GM06990 (cell line): ENCODE results near the gene LILRB2.
A peak's percentile ranks its signal among the peaks of the same experiment; 100 is the strongest.
"Not testable (repeated sequence)": the region's sequence is repeated elsewhere in the genome, so short reads cannot be mapped to it uniquely, and the experiment has no call there.

ENCODE experiments used
- DNase-seq: peaks from one replicate; pipeline ENCODE4 v3.0.0-alpha.2; 2011; ENCODE audit not compliant: insufficient read length; ENCODE audit errors: extremely low read depth
- H3K27me3 ChIP-seq: replicated peaks from 2 replicates; pipeline ENCODE4 v1.6.0; 2011; ENCODE audit warnings: low read length; ENCODE audit not compliant: control insufficient read depth, insufficient read depth
- H3K36me3 ChIP-seq: 2 replicates; pipeline ENCODE4 v1.5.1; 2011; ENCODE audit warnings: low read length; ENCODE audit not compliant: control insufficient read depth, insufficient read depth
- H3K4me3 ChIP-seq: replicated peaks from 2 replicates; pipeline ENCODE4 v1.5.1; 2011; ENCODE audit warnings: low read depth, mild to moderate bottlenecking, control low read depth, low read length
- TF ChIP-seq, protein P1 (sequence below): IDR thresholded peaks from 2 replicates; pipeline ENCODE4 v1.5.1; 2011; ENCODE audit warnings: low read length, control low read depth, mild to moderate bottlenecking, inconsistent platforms; ENCODE audit not compliant: insufficient read depth, poor library complexity, severe bottlenecking

The LILRB2 gene

DNA sequence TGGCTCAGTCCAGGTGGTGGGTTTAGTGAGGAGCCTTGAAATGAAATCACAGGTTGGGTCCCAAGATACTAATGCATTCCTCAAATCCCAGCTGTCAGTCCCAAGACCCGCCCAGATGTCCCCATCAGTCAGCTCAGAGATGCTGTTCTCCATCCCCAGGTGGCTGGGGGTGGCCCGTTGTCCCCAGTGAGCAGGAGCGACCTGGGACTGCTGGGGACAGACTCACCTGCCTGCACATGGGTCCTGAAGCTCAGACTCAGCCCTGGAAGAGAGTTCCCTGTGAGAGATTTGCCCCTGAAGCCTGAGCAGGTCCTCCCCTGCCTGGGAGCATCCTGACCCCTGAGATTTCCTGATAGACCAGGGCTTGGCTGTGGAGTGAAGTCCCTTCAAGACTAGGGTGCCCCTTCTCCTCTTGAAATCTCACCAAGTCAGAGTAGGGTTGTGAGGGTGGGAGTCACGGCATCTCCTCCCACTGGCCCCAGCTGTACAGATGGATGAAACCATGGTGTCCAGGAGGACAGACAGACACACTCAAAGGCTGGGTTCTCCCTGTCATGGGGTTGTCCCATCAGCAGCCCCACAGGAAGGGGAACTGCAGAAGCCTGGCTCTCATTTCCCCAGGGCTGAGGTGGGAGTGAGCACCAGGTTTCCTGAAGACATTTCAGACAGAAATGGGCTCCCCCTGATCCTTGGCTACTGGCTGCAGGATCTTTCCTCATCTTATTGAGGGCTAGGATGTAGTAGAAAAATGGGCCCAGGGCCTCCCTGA, 17.6 kb upstream of the LILRB2 start:
- Histone ChIP-seq H3K27me3 (no peaks in the 10 kb centered on the region; the same call in none of the 2 replicates), H3K36me3 (no peaks in the 10 kb centered on the region), H3K4me3 (no peak overlapping the region)
- no peak for DNase-seq
- TF ChIP-seq, protein P1, sequence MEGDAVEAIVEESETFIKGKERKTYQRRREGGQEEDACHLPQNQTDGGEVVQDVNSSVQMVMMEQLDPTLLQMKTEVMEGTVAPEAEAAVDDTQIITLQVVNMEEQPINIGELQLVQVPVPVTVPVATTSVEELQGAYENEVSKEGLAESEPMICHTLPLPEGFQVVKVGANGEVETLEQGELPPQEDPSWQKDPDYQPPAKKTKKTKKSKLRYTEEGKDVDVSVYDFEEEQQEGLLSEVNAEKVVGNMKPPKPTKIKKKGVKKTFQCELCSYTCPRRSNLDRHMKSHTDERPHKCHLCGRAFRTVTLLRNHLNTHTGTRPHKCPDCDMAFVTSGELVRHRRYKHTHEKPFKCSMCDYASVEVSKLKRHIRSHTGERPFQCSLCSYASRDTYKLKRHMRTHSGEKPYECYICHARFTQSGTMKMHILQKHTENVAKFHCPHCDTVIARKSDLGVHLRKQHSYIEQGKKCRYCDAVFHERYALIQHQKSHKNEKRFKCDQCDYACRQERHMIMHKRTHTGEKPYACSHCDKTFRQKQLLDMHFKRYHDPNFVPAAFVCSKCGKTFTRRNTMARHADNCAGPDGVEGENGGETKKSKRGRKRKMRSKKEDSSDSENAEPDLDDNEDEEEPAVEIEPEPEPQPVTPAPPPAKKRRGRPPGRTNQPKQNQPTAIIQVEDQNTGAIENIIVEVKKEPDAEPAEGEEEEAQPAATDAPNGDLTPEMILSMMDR = no peak

DNA sequence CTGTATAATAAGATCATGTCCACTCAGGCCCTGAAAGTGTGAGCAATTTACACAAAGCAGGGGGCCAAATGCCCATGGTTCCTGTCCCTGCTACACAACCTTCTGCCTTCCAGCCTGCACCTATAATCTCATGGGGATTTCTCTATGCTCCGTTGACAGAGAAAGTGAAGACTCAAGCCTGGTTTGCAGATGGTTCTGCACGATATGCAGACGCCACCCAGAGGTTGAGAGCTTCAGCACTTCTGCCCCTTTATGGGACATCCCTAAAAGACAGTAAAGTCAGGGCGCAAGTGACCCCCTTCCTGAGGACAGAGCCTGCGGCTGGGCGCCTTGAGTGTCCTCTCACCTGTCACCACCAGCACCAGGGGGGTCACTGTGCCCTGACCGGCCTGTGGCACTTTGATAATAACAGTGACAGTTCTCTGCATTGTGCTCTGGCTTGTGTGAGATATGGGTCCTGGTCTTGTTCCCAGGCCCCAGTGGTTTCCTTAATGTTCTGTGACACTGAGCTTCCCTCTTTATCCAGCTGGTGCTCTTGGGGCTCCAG, 16.9 kb upstream of the LILRB2 start:
- no peaks in the 10 kb centered on the region for H3K36me3 ChIP-seq
- no peak for DNase-seq
- no peak overlapping the region for H3K4me3 ChIP-seq
- H3K27me3 ChIP-seq = no peaks in the 10 kb centered on the region; the same call in none of the 2 replicates
- TF ChIP-seq, protein P1 = peak; percentile 58

DNA sequence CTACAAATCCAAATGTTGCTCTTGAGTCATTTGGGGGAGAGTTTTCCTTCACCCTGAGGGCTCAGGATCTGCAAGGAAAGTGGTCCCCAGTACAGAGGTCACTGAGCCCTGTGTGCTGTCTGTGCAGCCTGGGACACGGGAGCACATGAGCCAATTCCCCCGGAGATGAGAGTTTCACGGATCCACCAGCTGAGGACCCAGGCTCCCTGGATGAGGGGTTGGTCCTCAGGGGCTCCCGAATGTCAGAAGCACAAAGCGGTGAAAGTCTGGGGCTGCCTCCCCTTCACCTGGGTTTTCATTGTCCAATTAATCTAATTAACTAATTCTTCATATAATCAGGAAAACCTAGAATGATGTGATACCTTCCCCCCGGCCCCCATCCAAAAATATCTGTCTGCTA, 13.6 kb upstream of the LILRB2 start:
- no peak overlapping the region for H3K4me3 ChIP-seq
- no peaks in the 10 kb centered on the region for H3K36me3 ChIP-seq
- DNase-seq = no peak
- no peaks in the 10 kb centered on the region; the same call in none of the 2 replicates for H3K27me3 ChIP-seq
- TF ChIP-seq, protein P1 = no peak

DNA sequence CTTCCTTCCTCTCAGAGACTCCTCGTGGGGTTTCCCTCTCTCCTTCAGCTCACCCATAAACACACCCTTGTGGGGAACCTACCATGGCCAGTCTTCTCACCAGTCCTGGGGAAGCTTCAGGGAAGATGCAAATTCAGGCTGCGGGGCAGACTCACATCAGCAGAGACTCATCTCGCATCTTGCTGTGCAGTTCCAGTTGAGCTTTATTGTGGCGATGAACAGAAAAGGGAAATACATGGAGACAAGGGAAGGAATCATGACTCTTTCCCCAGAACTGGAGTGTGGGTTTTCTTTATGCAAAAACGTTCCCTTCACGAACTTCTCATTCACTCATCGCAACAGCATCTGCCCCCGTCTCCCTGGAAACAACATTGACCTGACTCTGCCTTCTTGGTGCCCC, 8.2 kb upstream of the LILRB2 start:
- H3K27me3 ChIP-seq, DNase-seq, H3K4me3 ChIP-seq, H3K36me3 ChIP-seq: not testable (repeated sequence)

DNA sequence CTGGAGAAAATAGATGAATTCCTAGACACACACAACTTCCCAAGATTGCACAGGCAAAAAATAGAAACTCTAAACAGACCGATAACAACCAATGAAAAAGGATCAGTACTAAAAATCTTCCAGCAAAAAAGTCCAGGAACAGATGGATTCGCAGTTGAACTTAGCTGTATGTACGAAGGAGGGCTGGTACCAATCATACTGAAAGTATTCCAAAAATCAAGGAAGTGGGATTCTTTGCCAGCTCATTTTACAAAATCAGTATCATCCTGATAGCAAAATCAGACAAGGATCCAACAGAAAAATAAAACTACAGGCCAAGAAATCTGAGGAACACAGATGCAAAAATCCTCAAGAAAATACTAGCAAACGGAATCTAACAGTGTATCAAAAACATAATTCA, 6.5 kb upstream of the LILRB2 start:
- no peak for DNase-seq
- H3K4me3 ChIP-seq = no peak overlapping the region
- TF ChIP-seq, protein P1 = no peak
- no peaks in the 10 kb centered on the region; the same call in 1 of the 2 replicates for H3K27me3 ChIP-seq
- H3K36me3 ChIP-seq = no peaks in the 10 kb centered on the region

DNA sequence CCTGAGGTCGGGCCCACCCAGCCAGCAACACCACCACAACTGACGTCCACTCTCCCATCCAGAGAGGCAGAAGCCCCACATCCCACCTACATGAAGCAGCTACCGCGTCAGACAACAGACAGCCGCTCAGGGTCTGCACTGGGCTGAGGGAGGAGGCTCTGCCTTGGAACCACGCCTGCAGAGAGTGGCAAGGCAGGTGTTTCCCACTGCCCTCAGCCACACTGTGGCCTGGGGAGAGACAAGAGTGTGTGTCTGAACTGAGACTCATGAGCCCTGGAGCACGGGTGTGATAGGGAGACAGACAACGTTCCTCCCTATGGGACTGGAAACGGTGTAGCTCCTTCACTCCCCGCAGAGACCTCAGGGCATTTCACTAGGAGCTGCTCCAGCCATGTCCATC, 5.4 kb upstream of the LILRB2 start:
- H3K36me3 ChIP-seq, DNase-seq, H3K4me3 ChIP-seq, H3K27me3 ChIP-seq: not testable (repeated sequence)

DNA sequence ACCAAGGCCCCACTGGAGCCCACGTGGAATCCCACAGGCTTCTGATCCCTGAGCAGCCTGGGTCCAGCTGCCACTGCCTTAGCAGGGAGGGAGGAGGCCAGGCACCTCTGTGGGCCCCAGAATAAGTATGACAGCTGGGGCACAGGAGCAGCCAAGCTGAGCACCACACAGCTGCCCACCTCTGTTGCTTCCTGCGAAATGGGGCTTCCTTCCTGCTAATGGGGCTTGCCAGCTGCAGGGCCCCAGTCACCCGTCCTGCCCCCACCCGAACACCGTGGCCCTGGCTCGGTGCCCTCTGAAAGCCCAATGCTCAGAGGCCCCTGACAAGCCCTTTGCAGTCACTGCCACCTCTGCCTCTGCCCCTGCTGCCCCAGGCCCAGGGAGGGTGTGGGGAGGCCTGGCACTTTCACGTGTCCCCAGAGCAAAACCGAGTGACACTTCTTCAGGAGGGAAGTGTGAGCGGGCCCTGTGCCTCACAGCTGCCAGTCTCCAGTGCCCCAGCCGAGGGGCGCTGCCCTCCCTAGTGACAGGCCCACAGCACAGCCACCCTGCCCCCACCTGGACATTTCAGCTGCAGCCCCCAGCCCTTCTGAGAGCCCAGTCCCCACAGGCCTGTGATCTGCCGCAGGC, 4.6 kb upstream of the LILRB2 start:
- peak; percentile 43 for DNase-seq
- H3K27me3 ChIP-seq, H3K4me3 ChIP-seq, H3K36me3 ChIP-seq: not testable (repeated sequence)
